Breast epithelium (tissue), 4 donors: Measurements from ENCODE around the gene CAMTA1. TPM values are rescaled to one million over a fixed set of nuclear protein-coding genes. Genes with fewer than 3 reads are reported as not detected.

Experiments
- DNase-seq, 2 donors: peaks; one replicate each; pipeline ENCODE4 v3.0.0-alpha.2; 2019; ENCODE audit warnings: low spot score in 2 of 2
- H3K27ac ChIP-seq, 2 donors: fragments of 200-600 bp; sonication (generic) in 1 of 2; one replicate each; pipeline ENCODE4 v1.5.1; 2016 to 2019; ENCODE audit warnings: mild to moderate bottlenecking in 1 of 2
- H3K27me3 ChIP-seq, 2 donors: fragments of 200-600 bp; sonication (generic) in 1 of 2; one replicate each; pipeline versions ENCODE4 v1.5.1 to v1.6.0; 2017 to 2019; ENCODE audit warnings: control low read depth in 1 of 2, mild to moderate bottlenecking in 1 of 2
- H3K36me3 ChIP-seq: fragments of 200-600 bp; one replicate; pipeline ENCODE4 v1.5.1; 2019
- H3K4me1 ChIP-seq, 2 donors: fragments of 200-600 bp; sonication (generic); one replicate each; pipeline ENCODE4 v1.5.1; 2016 to 2019; ENCODE audit warnings: control low read depth in 1 of 2
- H3K4me3 ChIP-seq, 3 donors: fragments of 200-600 bp; sonication (generic); 1 replicate in 2 of 3; 2 replicates in 1 of 3; pipeline ENCODE4 v1.5.1; 2016 to 2019; ENCODE audit warnings: mild to moderate bottlenecking in 3 of 3, moderate library complexity in 2 of 3
- H3K9me3 ChIP-seq, 2 donors: fragments of 200-600 bp; sonication (generic) in 1 of 2; one replicate each; pipeline ENCODE4 v1.5.1; 2016 to 2019; ENCODE audit warnings: control low read depth in 1 of 2
- CTCF ChIP-seq, 3 donors: fragments of 450-650 bp; IDR thresholded peaks; one replicate each; pipeline ENCODE4 v1.5.1; 2016 to 2017; ENCODE audit warnings: antibody characterized with exemption in 3 of 3, mild to moderate bottlenecking in 3 of 3, moderate library complexity in 3 of 3
- POLR2A ChIP-seq: fragments of 450-650 bp; IDR thresholded peaks from one replicate; pipeline ENCODE4 v1.6.1; 2016; ENCODE audit warnings: antibody characterized with exemption, mild to moderate bottlenecking, moderate library complexity
- POLR2AphosphoS5 ChIP-seq, 3 donors: sonication (generic); formaldehyde crosslinking; IDR thresholded peaks; one replicate each; pipeline ENCODE4 v1.6.1; 2017; ENCODE audit warnings: antibody characterized with exemption in 3 of 3
- intact Hi-C: fragments of 100-400 bp; cut with DNase I; formaldehyde crosslinking; loops from one replicate; pipeline ENCODE4 v1.15.1; 2023; ENCODE audit warnings: low total_unique reads
- total RNA-seq, 3 donors: library from RNA; depleted of rRNA; stranded (reverse); fragments of >200 nt; gene quantifications; one replicate each; pipeline ENCODE4 v1.1.0, GENCODE V29; 2016

The CAMTA1 gene
- total RNA-seq, 3 donors from 2014 or later: 53.4 to 84.0 (median 61.9) TPM

- Histone ChIP-seq H3K4me3 (no peak overlapping the region), H3K4me1 (peaks cover 0 to 4% of the 10 kb centered on the region in 2 donors), H3K27me3 (peaks cover 0 to 26% of the 10 kb centered on the region in 2 donors), H3K27ac (no peak overlapping the region), H3K36me3 (no peaks in the 10 kb centered on the region), H3K9me3 (no peaks in the 10 kb centered on the region)
- TF ChIP-seq CTCF (IDR thresholded peaks at IDR 0.05): no peak
- no peak for TF ChIP-seq POLR2A
- TF ChIP-seq POLR2AphosphoS5 (IDR thresholded peaks at IDR 0.05): no peak
- intact Hi-C loops: no loop called here
- no peak for DNase-seq
Measured at GRCh38 chr1:6963912-6964307, 178.7 kb downstream of the CAMTA1 start.

GRCh38 chr1:6965083-6965934, 180.1 kb downstream of the CAMTA1 start:
- Histone ChIP-seq H3K4me3 (no peak overlapping the region), H3K36me3 (no peaks in the 10 kb centered on the region), H3K27ac (no peak overlapping the region), H3K27me3 (peaks cover 0 to 26% of the 10 kb centered on the region in 2 donors), H3K9me3 (no peaks in the 10 kb centered on the region), H3K4me1 (peaks cover 0 to 4% of the 10 kb centered on the region in 2 donors)
- no peak for TF ChIP-seq POLR2A
- no peak for TF ChIP-seq CTCF (IDR thresholded peaks at IDR 0.05)
- no peak for TF ChIP-seq POLR2AphosphoS5 (IDR thresholded peaks at IDR 0.05)
- intact Hi-C loops: no loop called here
- DNase-seq: no peak

- no peak overlapping the region for H3K4me3 ChIP-seq
- DNase-seq: no peak
- TF ChIP-seq POLR2AphosphoS5 (IDR thresholded peaks at IDR 0.05) (no peak), CTCF (IDR thresholded peaks at IDR 0.05) (no peak), POLR2A (no peak)
- H3K27ac ChIP-seq: no peak overlapping the region
- H3K27me3 ChIP-seq: peaks cover 0 to 26% of the 10 kb centered on the region in 2 donors
- H3K36me3 ChIP-seq: no peaks in the 10 kb centered on the region
- intact Hi-C loops: no loop called here
- peaks cover 0 to 4% of the 10 kb centered on the region in 2 donors for H3K4me1 ChIP-seq
- no peaks in the 10 kb centered on the region for H3K9me3 ChIP-seq
Measured at GRCh38 chr1:6965935-6966241, 180.6 kb downstream of the CAMTA1 start.

- H3K9me3 ChIP-seq: no peaks in the 10 kb centered on the region
- no peak overlapping the region for H3K4me3 ChIP-seq
- peaks cover 0 to 4% of the 10 kb centered on the region in 2 donors for H3K4me1 ChIP-seq
- no peak for DNase-seq
- H3K27ac ChIP-seq: no peak overlapping the region
- no peaks in the 10 kb centered on the region for H3K36me3 ChIP-seq
- H3K27me3 ChIP-seq: peaks cover 0 to 26% of the 10 kb centered on the region in 2 donors
- TF ChIP-seq POLR2A (no peak), POLR2AphosphoS5 (IDR thresholded peaks at IDR 0.05) (no peak), CTCF (IDR thresholded peaks at IDR 0.05) (no peak)
- intact Hi-C loops: no loop called here
Measured at GRCh38 chr1:6966326-6966725, 181.1 kb downstream of the CAMTA1 start.

- no peaks in the 10 kb centered on the region for H3K36me3 ChIP-seq
- no peak for DNase-seq
- TF ChIP-seq POLR2AphosphoS5 (IDR thresholded peaks at IDR 0.05) (no peak), POLR2A (no peak), CTCF (IDR thresholded peaks at IDR 0.05) (no peak)
- H3K4me1 ChIP-seq: peaks cover 0 to 4% of the 10 kb centered on the region in 2 donors
- H3K27me3 ChIP-seq: peaks cover 0 to 25% of the 10 kb centered on the region in 2 donors
- no peaks in the 10 kb centered on the region for H3K9me3 ChIP-seq
- intact Hi-C loops: no loop called here
- no peak overlapping the region for H3K27ac ChIP-seq
- no peak overlapping the region for H3K4me3 ChIP-seq
Measured at GRCh38 chr1:6967431-6968111, 182.3 kb downstream of the CAMTA1 start.
